DMS79 (cell line): Measurements from ENCODE around the gene NONO.
"Not testable (repeated sequence)": the region's sequence is repeated elsewhere in the genome, so short reads cannot be mapped to it uniquely, and the experiment has no call there.

Source experiments
- DNase-seq: peaks from one replicate; lab custom pipeline; 2025; lab: John Stamatoyannopoulos, UW

NONO gene

DNA sequence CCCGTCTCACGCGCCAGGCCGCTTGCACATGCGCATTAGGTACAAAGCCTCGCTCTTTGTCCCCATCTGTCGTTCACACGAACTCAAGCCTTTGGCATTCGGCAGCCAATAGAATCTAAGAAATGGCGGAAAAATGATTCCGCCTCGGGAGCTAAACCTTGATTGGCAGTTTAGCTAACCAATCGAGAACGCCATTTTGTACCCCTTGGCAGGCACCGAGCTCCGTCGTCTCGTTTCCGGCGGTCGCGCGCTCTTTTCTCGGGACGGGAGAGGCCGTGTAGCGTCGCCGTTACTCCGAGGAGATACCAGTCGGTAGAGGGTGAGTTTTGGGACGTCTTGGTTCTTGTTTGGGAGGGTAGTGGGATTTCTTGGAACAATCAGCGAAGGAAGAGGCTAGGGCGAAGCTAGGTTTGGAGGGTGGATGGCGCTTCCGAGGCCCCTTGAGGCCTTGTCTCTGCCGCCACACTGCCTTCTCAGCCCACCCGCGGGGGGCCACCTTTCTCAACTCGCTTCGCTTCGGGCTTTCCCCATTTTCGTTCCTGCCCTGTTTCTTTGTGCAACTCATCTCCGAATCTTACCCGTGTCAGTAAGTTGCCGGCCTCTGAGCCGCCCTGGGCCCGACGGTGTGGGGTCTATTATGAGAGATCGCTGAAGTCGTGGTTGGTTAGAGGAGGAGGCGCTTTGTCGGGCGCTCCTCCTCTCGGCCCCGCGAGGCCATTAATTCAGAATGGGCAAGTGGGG lies at the start of gene NONO:
NONO (plus strand) TSS at position 233 of the 741 bp plus-strand sequence. CDS start 7,003 bp downstream, outside the sequence.
- DNase-seq = peak; percentile 96

DNA sequence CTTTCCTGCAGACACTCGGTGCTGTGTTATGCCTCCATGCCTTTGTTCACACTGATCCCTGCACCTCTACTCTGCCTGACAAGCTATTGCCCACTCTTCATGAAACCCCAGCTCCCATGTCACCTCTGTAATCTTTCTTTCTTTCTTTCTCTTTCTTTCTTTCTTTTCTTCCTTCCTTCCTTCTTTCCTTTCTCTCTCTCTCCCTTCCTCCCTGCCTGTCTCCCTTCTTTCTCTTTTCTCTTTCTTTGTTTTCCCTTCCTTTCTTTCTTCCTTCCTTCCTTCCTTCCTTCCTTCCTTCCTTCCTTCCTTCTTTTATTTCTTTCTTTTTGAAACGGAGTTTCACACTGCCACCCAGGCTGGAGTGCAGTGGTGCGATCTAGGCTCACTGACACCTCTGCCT lies 48.0 kb upstream of the NONO start:
- DNase-seq = no peak

DNA sequence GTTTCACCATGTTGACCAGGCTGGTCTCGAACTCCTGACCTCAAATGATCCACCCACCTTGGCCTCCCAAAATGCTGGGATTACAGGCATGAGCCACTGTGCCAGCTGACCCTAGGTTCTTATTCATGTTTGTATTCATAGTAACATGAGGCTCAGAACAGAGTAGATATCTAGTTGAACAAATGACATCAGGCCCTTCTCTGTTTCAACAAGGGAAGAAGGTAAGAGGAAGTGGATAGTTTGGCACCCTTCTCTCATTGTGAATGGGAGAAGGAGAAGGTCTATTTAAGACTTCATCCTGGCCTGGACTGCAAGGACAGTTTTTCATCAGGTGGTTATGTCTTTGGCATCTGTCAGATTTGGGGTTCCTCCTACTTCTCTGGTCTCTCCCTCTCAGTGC lies 46.6 kb upstream of the NONO start:
- no peak for DNase-seq

DNA sequence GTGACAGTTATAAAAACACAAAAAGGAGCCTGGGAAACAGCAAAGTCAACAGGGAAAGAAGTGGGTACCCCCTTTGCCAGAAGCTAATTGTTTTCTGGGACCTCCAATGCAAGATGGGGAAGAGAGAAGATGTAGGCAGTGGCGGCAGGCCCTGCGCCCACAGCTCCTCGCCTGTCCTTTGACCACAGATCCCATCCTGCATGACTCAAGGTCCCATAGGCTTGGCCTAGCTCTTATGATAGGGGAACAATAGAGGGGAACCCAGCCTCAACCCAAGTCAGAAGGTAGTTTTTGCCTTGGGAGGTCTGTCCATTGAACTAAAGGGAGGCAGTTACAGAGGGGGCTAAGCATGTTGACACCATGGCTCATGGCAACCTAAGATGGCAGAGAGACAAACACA lies 43.7 kb upstream of the NONO start:
- no peak for DNase-seq

DNA sequence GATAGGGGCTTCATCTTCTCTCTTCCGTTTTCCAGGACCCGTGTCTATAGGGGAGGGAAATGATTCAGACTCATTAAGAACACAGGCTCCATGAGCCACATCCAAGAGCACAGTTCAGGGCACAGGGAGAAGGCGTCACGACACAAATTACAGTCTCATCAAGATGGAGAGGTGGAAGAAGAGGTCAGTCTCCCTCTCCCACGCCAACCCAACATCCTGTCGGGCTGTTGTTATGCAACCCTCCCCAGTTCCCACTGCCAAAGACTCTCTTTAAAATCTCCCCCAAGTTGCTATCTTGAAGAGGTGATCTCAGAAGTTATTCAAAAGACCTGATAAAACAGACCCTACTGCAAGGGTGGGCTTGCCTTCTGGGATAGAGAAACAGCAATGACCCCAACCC lies 42.1 kb upstream of the NONO start:
- DNase-seq = no peak

DNA sequence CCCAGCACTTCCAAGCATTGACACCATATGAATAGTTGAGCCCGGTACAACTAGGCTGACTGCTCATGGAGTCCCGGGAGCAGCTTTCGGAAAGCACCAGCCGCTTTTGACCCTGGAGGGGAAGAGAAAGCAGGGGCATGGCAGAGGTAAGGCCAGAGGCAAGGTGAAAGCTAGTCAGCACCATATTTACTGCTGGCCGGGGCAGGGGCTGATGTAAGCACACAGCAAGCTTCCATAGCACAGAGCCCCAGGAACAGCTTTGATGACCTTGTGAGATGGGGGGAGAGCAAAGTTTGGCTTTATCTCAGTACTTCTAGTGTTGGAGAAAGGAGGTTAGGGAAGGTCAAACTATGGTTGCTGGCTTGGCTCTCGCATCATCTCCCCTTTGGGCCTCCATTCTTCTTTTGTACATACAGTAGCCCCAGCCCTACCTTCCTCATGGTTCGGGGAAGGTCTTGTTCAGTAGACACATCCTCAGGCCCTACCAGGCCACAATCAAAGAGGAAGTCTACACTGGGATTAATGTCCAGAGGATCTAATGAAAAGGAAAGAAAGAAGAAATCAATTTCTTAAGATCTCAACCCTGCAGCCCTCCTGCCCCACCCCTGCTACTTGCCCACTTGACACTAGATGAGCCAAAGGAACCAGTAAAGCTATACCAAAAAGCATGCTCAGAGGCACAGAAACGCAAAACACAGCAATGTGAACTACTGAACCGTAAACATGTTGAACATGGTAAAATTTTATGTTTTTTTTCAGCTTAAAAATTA lies 38.9 kb upstream of the NONO start:
- no peak for DNase-seq

DNA sequence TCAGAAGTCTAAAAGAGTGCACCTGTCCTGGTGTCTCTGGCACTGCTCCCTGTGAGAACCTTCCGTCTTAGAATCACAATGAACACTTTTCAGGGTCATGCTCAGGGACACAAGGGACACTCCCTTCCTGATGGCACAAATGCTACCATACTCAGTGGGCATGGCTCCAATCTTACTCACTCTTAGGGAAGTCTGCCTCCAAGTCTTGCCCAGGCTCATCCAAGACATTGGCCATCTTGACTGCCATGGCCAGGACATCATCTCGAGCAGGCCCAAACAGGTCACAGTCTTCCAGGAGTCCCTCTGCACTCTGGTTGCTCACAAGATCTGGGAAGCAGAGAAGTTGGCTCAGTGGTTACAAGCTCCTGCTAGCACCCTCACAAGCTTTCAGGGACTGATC lies 38.3 kb upstream of the NONO start:
- no peak for DNase-seq

DNA sequence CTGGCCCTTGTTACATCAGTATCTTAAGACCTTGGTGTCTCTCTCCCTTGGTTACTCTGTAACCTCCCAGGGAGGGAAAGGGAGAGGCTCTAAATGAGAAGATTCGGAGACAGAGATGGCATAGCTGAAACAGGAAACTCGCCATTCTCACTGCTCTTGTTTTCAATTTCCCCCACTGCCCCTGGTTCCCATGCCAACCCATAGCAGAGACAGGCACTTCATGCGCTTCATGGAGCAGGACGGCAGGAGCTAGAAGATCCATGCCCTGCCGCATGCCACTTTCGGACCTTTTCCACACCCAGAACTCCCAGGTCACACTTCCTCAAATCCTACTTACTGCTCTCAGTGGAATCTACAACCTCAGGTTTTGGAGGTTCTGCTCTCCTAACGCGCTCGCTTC lies 32.6 kb upstream of the NONO start:
- DNase-seq = no peak

- no peak for DNase-seq
Measured at GRCh38 chrX:71251466-71251973, 31.9 kb upstream of the NONO start.

DNA sequence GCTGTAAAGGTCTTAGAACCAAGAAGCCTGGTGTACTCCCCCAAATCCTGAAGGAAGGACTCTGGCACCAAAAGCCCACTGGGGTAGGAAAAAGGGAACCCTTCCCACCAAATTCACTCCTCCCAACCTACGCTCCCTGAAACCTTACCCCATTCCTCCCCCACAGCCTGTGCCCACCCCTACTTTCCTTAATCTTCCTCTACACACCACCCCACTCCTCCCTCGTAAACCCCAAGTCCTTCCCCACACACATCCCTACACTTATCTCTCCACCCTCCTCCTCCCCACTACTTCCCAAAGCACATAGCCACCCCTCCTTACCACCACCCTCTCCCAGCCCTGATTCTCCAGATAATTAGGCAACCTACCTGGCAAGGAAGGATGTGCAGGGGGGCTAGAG lies 31.2 kb upstream of the NONO start:
- DNase-seq = no peak

- peak; percentile 1 for DNase-seq
Measured at GRCh38 chrX:71253253-71254091, 30.0 kb upstream of the NONO start.

- peak; percentile 56 for DNase-seq
Measured at GRCh38 chrX:71254092-71254963, 29.1 kb upstream of the NONO start, which contains the start of gene ZMYM3. Gene ZMYM3 (minus strand): TSS chrX:71254140. CDS start chrX:71253255, 885 bp downstream.

- no peak for DNase-seq
Measured at GRCh38 chrX:71256051-71256450, 27.4 kb upstream of the NONO start.

DNA sequence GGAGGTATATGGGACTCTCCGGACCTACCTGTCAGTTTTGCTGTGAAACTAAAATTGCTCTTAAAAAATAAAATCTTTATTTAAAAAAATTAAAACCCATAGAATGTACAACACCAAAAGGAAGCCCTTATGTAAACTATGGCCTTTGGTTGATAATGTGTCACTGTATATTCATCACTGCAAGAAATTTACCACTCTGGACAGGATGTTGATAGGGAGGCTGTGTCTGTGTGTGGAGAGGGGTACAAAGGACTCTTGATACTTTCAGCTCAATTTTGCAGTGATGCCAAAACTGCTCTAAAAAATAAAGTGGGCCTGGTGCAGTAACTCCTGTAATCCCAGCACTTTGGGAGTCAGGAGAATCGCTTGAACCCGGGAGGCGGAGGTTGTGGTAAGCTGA lies 26.6 kb upstream of the NONO start:
- DNase-seq = no peak

DNA sequence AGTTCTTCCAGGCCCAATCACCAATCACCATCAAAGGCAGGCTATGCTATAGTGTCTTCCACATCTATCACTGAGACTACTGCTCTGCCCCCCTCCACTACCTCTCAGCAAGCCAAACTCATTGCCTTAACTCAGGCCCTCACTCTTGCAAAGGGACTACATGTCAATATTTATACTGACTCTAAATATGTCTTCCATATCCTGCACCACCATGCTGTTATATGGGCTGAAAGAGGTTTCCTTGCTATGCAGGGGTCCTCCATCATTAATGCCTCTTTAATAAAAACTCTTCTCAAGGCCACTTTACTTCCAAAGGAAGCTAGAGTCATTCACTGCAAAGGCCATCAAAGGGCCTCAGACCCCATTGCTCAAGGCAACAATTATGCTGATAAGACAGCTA lies 14.8 kb upstream of the NONO start:
- DNase-seq = not testable (repeated sequence)

GRCh38 chrX:71269801-71270395 lies 13.5 kb upstream of the NONO start:
- no peak for DNase-seq

DNA sequence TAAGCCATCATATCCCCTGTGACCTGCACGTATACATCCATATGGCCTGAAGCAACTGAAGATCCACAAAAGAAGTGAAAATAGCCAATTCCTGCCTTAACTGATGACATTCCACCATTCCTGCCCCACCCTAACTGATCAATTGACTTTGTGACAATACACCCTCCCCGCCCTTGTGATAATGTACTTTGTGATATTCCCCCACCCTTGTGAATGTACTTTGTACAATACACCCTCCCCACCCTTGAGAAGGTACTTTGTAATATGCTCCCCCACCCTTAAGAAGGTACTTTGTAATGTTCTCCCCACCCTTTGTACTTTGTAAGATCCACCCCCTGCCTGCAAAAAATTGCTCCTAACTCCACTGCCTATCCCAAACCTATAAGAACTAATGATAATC lies 11.1 kb upstream of the NONO start:
- DNase-seq = not testable (repeated sequence)

GRCh38 chrX:71281300-71281699 lies 2.1 kb upstream of the NONO start:
- not testable (repeated sequence) for DNase-seq

- DNase-seq = no peak
Measured at GRCh38 chrX:71282514-71283402, 677 bp upstream of the NONO start.

DNA sequence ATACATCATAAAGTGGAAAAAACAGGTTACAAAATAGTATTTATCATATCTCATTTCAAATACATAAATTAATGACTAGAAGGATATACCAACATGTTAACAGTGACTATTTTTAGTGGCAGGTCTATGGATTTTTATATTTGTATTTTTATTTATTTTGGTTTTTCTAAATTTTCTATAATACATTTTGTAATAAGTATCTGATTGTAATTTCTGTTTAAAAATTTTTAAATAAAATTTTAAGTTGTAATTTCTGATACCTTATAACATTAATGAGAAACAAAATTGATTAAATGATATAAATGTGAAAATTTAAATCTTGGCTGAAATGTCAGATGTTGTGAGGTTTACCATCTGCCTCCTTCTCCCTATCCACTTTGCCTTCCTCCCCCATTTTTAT lies 2.5 kb downstream of the NONO start:
- DNase-seq = no peak
